GM21723 (cell line): ENCODE measurements around the gene SLC25A40.
A peak's percentile ranks its signal among the peaks of the same experiment; 100 is the strongest.
"Not testable (repeated sequence)": the region's sequence is repeated elsewhere in the genome, so short reads cannot be mapped to it uniquely, and the experiment has no call there.

Source experiments
- ATAC-seq: cut with Tn5 transposase; IDR thresholded peaks from one replicate; pipeline ENCODE4 v1.9.1; 2021; ENCODE audit warnings: mild to moderate bottlenecking, moderate library complexity; ENCODE audit not compliant: unreplicated experiment

Gene SLC25A40, protein sequence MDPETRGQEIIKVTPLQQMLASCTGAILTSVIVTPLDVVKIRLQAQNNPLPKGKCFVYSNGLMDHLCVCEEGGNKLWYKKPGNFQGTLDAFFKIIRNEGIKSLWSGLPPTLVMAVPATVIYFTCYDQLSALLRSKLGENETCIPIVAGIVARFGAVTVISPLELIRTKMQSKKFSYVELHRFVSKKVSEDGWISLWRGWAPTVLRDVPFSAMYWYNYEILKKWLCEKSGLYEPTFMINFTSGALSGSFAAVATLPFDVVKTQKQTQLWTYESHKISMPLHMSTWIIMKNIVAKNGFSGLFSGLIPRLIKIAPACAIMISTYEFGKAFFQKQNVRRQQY

DNA sequence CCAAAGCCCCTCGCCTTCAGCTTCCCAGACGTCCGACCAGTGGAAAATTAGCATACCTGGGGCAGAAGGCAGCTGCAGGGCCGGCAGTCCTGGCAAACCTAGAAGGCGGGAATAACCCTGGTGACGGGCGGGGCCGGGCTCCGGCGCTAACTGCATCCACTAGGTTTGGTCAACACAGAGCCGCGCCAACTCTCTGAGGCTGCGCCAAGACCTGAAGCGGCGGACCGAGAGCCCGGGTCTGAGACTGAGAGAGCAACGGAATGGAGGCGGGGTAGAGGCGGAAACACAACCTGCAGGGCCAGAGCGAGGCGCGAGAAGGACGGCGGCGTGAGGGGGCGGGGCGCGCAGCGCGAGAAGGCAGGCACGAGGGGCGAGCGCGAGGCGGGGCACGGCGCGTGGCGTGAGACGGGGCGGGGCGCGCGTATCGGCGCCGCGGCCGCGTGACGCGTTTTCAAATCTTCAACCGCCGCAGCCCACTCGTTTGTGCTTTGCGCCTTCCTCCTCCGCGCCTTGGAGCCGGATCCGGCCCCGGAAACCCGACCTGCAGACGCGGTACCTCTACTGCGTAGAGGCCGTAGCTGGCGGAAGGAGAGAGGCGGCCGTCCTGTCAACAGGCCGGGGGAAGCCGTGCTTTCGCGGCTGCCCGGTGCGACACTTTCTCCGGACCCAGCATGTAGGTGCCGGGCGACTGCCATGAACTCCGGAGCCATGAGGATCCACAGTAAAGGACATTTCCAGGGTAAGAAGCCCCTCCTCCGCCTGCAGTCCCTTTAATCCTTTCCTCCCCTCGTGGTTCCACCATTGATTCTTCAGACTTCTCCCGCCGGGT is at the start of gene SLC25A40, which contains the start of gene DBF4:
Gene SLC25A40, minus strand, starts transcription at position 321 of the 829 bp plus-strand sequence. CDS start 17,633 bp downstream, outside the sequence.
Gene DBF4, plus strand, starts transcription at position 454 of the 829 bp plus-strand sequence. Its CDS starts 240 bp downstream, at position 694.
- ATAC-seq, result peak; percentile 92

DNA sequence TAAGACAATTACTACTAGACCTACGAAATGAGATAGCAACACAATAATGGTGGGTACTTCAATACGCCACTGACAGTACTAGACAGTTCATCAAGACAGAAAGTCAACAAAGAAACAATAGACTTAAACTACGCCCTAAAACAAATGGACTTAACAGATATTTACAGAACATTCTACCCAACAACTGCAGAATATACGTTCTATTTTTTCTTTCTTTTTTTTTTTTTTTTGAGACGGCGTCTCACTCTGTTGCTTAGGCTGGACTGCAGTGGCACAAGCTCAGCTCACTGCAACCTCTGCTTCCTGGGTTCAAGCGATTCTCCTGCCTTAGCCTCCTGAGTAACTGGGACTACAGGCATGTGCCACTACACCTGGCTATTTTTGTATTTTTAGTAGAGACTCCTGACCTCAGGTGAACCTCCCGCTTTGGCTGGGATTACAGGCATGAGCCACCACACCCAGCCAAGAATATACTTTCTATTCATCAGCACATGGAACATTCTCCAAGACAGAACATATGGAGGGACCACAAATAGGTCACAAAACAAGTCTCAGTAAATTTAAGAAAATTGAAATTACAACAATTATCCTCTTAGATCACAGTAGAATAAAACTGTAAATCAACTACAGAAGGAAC is 46.7 kb upstream of the SLC25A40 start:
- ATAC-seq, result not testable (repeated sequence)

DNA sequence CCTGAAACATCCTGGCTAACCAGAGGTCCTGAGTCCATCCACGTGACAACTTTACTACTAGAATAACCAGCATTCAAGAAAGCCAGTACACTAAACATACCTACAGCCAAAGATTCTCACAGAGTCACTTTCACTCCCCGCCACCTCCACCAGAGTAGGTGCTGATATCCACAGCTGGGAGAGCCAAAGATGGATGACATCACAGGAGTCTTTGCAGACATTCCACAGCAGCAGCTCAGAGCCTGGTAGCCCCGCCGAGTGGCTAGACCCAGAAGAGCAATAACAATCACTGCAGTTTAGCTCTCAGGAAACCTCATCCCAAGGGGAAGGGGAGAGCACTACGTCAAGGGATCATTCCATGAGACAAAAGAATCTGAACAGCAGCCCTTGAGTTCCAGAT is 44.4 kb upstream of the SLC25A40 start:
- no peak for ATAC-seq

DNA sequence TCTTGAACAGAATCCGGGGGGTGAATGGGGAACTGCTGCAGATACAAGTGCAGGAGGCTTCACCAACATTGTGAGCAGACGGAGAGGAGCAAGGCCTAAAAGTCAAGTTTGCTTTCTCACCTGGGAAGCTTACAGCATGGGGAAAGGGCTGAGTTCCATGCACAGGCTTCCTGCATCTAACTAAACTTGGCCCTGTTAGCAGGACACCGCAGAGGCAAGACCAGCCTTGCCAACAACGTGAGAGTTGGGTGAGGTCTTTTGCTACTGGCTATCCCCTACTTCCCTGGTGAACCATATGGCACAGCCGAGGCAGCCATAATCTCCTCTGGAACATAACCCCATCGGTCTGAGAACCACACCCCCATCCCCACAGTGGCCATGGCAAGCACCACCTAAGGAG is 43.7 kb upstream of the SLC25A40 start:
- no peak for ATAC-seq

DNA sequence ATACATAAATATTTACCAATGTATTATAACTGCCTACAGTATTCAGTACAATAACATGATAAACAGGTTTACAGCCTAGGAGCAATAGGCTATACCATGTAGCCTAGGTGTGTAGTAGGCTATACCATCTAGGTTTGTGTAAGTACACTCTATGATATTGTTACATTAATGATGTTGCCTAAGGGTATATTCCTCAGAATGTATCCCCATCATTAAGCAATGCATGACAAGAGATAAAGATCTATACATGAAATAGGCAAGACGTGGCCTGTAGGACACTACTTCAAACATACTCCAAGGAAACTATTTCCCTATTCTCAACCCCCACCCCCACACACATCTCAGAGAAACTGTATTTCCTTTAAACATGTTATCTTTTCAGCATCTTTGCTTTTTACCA is 42.6 kb upstream of the SLC25A40 start:
- no peak for ATAC-seq

DNA sequence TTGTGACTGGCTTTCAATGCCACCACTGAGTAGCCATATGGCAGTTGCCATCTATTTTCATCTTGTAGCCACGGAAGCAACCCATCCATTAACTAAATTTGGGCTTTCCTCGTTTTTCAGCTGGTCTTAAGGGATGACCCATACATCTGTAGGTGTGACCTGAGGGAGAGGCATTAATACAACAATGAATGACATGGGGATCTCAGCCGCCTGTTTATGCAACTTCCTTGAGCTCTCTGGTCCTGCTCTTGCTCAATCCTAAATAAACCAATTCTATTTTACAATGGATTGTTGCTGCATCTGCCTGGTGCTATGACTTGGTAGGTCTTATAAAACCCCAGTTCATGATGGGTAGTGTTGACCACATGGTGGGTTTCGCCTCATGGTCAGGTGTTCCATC is 36.0 kb upstream of the SLC25A40 start:
- ATAC-seq, result no peak

DNA sequence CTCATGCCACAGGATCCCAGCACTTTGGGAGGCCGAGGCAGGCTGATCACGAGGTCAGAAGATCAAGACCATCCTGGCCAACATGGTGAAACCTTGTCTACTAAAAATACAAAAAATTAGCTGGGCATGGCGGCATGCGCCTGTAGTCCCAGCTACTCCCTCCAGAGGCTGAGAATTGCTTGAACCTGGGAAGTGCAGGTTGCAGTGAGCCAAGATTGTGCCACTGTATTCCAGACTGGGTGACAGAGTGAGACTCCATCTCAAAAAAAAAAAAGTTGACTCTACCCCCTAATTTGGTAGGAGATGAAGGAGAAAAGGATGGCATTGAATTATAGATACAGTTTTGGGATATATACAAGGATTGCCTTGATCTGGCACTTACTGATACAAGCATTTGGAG is 32.7 kb upstream of the SLC25A40 start:
- ATAC-seq, result not testable (repeated sequence)

DNA sequence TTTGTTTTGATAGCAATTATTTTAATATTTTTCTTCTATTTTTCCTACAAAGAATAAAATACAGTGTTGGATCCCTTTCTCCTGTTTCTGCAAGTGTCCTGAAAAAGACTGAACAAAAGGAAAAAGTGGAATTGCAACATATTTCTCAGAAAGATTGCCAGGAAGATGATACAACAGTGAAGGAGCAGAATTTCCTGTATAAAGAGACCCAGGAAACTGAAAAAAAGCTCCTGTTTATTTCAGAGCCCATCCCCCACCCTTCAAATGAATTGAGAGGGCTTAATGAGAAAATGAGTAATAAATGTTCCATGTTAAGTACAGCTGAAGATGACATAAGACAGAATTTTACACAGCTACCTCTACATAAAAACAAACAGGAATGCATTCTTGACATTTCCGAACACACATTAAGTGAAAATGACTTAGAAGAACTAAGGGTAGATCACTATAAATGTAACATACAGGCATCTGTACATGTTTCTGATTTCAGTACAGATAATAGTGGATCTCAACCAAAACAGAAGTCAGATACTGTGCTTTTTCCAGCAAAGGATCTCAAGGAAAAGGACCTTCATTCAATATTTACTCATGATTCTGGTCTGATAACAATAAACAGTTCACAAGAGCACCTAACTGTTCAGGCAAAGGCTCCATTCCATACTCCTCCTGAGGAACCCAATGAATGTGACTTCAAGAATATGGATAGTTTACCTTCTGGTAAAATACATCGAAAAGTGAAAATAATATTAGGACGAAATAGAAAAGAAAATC is 31.2 kb upstream of the SLC25A40 start:
- not testable (repeated sequence) for ATAC-seq

DNA sequence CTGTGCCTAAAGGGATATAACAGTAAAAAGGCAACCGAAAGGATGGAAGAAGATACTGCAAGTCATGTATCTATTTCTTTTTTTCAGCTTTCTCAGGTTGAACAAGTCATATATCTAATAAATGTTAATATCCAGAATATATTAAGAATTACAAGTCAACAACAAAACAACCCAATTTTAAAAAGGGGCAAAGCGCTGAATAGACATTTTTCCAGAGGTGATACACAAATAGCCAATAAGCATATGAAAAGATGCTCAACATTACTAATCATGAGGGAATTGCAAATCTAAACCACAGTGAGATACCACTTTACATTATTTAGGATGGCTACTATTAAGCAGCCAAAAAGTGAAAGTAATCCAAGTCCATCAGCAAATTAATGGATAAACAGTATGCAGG is 23.1 kb upstream of the SLC25A40 start:
- no peak for ATAC-seq

DNA sequence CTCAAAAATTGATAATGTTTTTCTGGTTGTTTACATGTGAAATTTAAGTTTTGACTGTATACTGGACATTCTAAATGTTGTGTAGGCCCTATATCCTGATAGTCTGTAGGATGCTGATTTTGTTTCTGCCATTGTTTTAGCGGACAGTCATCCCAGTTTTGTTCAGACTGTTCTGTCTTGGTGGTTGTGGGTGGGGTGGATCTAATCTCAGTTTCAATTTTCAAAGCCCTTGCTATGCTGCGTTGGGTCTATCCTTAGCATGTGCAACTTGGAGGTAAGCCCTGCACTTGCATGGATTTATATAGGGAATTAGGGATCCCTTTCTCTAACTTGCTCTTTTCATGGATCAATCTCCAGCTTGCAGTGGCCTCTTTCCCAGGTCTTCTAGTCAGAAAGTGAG is 19.2 kb upstream of the SLC25A40 start:
- ATAC-seq, result no peak

DNA sequence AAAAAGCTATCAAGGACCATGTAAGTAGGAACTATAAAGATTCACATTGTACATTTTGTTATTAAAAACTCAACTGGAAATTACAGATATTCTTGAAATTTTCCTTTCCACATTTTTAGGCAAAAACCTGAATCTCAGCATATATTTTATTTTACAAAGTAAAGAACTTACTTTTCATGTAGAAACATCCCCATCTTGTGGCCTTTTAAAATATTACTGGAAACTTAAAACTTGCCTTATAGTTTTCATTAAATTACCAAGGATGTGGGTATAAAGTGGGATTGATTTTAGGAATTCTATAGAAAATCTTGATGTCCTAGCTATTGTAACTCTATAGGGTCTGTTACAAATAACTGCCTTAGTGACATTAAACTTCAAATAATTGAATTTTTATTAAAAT is 10.7 kb upstream of the SLC25A40 start:
- ATAC-seq, result no peak

DNA sequence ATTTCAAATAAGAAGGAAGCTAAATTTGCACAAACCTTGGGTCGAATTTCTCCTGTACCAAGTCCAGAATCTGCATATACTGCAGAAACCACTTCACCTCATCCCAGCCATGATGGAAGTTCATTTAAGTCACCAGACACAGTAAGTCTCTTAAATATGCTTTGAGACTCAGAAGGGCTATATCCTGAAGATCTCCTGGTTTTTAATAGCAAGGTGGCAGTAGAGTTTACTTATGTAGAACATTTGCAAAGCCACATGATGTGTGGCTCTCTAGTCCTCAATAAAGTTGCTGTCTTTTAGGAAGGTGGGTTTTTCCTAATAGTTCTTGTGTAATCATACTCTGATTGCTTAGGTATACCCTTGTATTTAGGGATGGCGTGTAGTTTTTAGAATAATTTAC is 8.9 kb upstream of the SLC25A40 start:
- ATAC-seq, result no peak

DNA sequence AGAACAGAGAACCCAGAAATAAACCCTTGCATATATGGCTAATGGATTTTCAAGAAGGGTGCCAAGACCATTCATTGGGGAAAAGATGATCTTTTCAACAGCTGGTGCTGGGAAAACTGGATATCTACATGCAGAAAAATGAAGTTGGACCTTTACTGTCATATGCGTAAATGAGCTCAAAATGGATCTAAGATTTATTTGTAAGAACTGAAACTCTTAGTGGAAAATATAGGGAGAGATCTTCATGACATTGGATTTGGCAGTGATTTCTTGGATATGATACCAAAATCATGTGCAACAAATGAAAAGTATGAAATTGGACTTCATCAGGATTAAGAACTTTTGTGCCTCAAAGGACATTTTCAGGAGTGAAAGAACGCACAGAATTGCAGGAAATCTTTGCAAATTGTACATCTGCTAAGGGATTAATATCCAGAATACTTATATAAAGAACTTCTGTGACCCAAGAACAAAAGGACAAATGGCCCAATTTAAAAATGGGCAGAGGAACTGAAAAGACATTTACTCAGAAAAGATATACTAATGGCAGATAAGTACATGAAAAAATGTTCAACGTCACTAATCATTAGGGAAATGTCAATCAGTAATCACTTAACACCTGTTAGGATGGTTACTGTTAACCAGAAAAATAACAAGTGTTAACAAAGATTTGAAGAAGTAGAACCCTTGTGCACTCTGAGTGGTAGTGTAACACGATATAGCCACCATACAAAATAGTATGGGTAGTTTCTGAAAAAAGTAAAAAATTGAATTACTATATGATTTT is 6.2 kb upstream of the SLC25A40 start:
- no peak for ATAC-seq

DNA sequence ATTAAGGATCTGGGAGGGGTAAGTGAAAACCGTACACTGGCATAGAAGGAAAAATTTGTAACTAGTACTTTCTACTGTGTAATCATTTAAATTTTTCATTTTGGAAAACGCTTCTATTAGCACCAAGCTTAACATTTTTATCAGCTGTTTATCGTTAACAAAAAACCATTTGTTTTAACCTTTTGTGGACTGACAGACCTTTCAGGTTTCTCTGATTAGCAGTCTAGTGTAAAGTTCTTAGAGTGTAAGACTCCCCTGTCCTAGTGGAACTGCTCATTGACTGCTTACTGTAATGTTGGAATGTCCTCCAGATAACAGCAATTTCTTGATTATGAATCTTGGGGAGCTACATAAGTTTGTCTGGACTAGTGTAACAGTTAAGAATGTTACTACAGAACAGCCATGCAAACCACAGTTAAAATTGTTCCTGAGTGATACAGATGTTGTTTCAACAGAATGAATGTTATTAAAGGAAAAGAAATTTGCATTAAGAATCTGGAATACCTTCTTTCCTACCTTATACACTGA is 2.1 kb upstream of the SLC25A40 start:
- no peak for ATAC-seq

DNA sequence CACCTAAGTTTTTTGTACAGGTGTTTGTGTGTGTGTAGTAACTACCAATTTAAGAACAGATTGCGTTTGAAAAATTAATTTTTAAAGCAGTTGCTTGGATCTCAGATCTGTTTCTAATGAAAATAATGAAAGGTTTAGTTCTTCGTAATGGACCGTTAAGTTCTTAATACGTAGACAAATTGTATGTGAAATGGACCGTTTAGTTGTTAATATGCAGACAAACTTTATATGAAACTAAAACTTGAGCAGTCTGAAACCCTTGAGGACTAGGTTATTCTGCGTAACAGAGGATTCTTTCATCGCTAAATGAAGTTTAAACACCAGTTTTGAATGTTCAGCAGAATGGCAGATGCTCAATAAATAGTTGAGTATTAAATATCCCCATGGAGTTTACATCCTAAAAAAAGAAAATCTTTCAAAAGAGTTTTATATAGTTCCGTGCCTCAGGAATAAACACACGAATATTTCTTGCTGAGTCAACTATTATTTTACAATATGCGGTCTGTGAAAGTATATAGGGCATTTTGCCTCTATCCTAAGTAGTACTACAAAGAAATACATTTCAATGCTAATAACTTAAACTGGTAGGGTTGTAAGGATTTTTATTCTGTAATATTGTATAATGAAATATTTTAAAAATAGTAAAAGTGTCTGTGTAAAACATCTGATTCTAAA is 1.3 kb upstream of the SLC25A40 start:
- ATAC-seq, result no peak

DNA sequence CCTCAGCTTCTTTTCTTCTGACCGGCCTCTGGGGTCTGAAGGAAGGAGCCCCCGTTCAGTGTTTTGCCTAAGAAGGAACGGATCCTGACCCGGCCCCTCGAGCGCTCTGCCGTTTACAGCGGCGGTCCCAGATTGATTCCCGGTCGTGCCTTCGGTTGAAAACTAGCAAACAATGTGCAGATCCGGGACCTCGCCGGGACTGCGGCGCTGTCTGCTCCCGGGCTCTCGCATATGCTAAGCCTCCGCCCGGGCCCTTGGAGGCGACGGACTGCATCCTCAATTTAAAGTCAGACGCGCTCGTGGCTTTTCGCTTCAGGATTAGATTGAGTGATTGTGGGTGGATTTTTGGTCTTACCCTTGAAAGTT is 692 bp upstream of the SLC25A40 start:
- ATAC-seq, result peak; percentile 15

DNA sequence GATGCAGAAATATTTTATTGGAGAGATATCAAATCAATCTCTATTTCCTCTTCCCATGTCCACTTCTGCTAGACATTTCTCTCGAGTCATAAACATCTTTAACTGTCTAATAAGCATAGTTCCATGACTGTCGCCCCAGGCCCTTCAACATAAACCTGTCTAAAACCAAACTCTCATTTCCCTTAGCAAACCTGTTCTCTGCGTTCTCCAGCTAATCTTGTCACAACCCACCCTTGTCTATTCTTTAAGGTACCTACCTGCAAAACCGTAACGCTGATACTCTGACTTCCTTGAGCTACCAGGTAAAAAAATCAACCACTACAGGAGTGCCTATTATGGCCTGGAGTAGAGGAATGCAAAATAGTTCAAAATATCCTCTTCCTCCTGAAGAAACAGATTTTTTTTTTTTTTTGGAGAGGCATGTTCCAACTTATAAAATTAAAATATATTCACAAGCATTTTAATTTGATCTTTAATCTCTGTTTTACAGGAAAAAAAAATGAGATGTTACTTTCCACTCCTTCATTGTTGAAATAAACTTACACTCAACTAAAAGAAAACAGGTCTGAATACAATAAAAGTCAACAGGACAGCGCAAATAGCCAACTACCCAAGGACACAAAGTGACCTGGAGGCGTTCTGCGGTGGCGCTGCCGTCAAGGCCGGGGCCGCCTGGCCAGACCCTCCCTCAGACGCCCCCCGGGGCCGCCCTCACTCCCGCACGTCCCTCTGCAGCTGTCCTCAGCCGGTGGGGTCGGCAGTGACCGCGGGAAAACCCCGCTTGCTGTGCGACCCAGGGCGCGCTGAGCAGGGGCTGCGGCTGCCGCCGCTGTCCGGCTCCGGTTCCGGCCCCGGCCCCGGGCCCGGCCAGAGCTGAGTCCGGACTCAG is 765 bp downstream of the SLC25A40 start:
- ATAC-seq, result peak; percentile 21

DNA sequence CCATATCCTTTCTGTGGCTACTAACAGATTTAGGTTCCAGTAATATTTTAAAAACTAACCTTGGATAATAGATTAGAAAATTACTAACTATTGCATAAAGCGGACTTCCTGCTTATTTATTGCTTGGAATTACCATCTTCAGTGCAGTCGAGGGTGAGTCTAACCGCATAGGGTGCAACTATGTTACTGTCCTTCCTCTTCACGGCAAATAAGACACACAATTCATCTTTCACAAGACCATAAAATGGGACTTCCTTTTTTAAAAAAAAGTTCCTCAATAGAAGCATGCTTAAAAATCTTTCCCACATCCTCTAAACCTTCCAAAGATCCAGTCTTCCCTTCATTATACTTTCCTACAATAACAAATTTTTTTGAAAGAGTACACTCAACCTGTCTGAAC is 2.1 kb downstream of the SLC25A40 start:
- no peak for ATAC-seq
